GM19397 (cell line): ENCODE data around the gene SDE2.
A peak's percentile ranks its signal among the peaks of the same experiment; 100 is the strongest.
"Not testable (repeated sequence)": the region's sequence is repeated elsewhere in the genome, so short reads cannot be mapped to it uniquely, and the experiment has no call there.

Source experiments
- ATAC-seq: cut with Tn5 transposase; IDR thresholded peaks from one replicate; pipeline ENCODE4 v1.9.1; 2021; ENCODE audit warnings: mild to moderate bottlenecking, moderate library complexity; ENCODE audit not compliant: unreplicated experiment

SDE2 gene

DNA sequence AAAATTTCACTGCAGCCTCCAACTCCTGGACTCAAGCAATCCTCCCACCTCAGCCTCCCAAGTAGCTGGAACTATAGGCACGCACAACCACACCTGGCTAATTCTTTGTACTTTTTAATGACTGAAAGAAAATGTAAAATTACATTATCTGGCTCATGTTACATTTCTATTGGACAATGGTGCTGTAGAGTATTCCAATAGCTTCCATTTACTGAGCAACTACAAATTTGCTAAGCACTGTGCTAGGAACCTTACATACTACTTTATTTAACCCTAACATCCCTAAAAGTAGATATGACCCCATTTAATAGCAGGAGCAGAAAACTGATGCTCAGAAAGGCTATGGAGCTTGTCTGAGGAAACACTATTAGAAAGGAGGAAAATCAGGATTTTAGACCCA lies 19.7 kb downstream of the SDE2 start:
- ATAC-seq: no peak

GRCh38 chr1:225977937-225978748 lies 21.0 kb downstream of the SDE2 start:
- peak; percentile 73 for ATAC-seq

GRCh38 chr1:225975146-225975545 lies 24.0 kb downstream of the SDE2 start:
- not testable (repeated sequence) for ATAC-seq

DNA sequence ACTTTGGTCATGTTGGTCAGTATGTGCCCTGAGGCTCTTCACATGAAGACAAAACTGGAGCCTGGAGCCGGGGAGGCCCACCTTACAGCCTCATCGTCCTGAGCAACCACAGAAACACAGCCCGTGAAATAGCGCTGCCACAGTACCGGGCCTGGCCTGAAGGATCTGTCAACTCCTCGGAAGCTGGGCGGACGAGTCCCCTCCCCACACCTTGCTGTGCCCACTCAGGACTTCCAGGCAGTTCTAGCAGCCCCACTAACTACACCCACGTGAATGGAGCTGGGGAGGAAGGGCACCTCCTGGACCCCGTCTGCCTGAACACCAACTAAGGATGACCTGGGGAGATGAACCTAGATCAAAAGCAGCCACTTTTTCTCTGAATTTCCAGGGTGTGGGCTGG lies 24.7 kb downstream of the SDE2 start:
- ATAC-seq: no peak

DNA sequence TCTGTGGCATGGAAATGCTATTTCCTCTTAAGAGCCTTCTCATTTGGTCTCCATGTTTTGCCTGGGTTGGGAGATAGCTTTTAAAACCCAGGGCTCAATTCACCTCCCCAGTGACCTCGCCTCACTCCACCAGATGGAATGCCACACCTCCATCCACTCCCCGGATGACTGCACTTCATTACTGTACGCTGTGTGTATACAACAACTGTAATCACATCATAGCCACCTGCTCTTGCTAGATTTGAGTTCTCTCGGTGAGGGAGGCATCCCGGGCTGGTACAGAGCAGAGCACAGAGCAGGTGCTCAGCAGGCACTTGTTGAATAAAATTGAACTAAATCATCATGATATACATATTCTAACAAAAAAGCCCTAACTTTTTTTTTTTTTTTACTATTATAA lies 26.0 kb downstream of the SDE2 start:
- no peak for ATAC-seq

DNA sequence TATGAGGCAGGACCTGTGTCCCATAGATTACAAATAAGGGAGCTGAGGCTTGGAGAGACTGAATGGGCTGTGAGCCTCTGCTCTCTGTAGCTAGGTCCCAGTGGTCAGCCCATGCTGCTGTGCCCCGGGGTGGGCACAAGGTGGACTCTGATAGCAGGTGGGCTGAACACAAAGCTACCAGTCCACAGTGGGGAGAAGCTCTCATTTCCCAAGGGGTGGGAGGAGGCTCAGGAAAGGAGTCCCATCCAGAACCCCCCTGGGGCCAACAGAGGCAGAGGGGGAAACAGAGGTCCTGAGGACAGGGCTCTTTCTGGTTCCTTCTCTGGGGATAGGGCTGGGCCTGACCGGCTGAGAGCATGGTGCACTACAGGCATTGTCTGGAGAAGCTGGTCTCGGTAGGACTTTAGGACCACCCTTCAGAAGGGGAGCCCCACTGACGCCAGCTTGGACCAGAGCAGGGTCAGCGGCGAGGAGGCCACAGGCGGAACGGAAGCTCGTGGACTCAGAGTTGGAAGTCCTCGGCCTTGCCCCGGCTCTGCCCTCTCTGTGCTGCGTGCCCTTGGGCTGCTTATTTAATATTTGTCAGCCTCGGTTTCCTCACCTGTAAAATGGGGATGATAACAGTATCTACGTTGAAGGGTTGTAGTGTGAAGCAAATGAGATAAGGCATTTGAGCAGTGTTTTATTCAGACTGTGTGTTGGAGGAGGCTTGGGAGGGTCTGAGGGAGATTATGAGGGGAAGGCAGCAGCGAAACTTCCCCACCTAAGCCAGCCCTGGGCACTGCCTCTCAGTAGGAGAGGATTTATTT lies 26.6 kb downstream of the SDE2 start:
- ATAC-seq: no peak

- ATAC-seq: not testable (repeated sequence)
Measured at GRCh38 chr1:225970592-225971157, 28.5 kb downstream of the SDE2 start.

DNA sequence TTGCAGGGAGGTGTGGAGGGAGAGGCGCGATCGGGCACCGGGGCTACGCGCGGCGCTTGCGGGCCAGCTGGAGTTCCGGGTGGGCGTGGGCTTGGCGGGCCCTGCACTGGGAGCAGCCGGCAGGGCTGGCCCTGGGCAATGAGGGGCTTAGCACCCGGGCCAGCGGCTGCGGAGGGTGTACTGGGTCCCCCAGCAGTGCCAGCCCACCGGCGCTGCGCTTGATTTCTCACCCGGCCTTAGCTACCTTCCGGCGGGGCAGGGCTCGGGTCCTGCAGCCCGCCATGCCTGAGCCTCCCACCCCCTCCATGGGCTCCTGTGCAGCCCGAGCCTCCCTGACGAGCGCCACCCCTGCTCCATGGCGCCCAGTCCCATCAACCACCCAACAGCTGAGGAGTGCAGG lies 29.4 kb downstream of the SDE2 start:
- ATAC-seq: not testable (repeated sequence)

DNA sequence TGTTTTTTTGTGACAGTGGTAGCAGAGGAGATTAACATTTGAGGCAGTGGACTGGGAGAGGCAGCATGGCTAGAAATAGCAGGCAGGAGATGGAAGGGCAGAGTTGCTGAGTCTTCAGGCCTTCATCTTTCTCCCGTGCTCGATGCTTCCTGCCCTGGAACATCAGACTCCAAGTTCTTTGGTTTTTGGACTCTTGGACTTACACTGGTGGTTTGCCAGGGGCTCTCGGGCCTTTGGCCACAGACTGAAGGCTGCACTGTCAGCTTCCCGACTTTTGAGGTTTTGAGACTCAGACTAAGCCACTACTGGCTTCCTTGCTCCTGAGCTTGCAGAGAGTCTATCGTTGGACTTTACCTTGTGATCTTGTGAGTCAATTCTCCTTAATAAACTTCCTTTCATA lies 33.9 kb downstream of the SDE2 start:
- no peak for ATAC-seq

- no peak for ATAC-seq
Measured at GRCh38 chr1:225963735-225964530, 35.2 kb downstream of the SDE2 start.

DNA sequence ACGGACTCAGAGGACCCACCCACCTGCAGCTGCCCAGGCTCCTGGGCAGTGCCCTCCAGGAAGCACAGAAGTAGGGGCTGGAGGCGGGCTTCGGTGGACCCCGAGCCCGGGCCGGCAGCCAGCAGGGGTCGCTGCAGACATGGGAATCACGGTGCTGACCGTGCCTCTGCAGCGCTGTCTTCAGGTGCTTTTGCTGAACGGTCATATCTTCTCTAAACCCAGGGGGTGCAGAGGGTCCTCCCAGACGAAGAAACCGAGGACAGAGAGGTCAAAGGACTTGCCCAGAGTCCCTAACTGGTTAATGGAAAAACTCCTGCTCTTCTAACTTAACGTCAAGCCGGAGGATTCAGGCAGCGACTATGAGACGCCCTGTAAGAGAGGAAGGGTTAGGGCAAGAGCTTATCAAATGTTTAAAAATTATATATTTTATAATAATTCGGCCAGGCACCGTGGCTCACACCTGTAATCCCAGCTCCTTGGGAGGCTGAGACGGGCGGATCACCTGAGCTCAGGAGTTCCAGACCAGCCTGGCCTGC lies 36.6 kb downstream of the SDE2 start:
- ATAC-seq: no peak

DNA sequence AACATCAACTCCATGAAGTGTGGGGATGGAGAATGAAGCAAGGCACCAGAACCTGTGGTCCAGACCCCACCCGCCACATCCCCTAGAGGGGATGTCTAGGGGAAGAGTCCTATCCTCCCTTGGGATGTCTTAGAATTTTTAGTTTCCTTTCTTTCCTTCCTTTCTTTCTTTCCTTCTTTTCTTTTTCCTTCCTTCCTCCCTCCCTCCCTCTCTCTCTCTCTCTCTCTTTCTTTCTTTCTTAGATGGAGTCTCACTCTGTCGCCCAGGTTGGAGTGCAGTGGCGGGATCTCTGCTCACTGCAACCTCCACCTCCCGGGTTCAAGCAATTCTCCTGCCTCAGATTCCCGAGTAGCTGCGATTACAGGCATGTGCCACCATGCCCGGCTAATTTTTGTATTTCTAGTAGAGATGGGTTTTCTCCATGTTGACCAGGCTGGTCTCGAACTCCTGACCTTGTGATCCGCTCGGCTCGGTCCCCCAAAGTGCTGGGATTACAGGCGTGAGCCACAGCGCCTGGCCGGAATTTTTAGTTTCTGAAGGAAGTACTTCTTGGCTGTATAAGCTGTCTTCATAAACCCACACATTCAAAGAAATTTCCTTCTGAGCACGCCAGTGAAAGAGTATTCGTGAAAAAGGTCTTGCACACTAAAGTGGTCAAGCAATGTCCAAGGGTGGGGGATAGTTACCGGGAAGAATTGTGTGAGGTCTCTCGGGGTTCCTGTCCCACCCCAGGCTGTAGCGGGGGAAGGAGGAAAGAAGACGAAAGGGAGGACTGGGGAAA lies 37.3 kb downstream of the SDE2 start:
- ATAC-seq: no peak

GRCh38 chr1:225958041-225958440 lies 41.1 kb downstream of the SDE2 start:
- no peak for ATAC-seq

GRCh38 chr1:225954753-225955152 lies 44.4 kb downstream of the SDE2 start:
- ATAC-seq: no peak

DNA sequence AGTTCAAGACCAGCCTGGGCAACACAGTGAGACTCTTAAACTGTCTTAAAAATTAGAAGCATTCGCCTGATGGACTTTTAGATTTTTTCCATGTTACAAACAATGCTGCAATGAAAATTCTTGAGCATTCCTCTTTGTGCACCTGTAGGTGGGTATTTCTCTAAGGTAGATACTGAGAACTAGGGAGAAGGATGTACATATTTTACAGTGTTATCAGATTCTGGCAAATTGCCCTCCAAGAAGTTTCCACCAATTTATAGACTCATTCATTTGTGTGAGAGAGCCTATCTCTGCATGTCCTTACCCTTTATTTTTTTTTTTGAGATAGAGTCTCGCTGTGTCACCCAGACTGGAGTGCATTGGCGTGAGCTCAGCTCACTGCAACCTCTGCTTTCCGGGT lies 45.8 kb downstream of the SDE2 start:
- ATAC-seq: no peak

- ATAC-seq: no peak
Measured at GRCh38 chr1:225950905-225951497, 48.1 kb downstream of the SDE2 start.

DNA sequence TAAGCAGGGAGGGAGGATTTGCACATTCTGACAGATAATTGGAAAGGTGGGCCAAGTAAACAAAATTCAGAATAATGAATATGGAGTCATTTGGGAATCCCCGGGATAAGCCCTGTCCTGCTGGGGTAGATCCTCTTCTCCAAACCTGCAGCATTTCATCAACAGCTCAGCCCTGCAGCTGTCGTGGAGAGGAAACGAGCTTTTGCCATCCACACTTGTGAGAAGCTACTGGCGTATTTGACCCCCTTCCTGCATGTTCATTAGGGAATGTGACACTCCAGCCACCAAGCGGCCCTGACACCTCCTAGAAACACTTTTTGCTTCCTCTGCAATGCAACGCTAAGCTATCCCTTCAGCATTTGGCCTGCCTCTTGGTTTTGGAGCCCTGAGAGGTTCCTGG lies 50.1 kb downstream of the SDE2 start:
- no peak for ATAC-seq

DNA sequence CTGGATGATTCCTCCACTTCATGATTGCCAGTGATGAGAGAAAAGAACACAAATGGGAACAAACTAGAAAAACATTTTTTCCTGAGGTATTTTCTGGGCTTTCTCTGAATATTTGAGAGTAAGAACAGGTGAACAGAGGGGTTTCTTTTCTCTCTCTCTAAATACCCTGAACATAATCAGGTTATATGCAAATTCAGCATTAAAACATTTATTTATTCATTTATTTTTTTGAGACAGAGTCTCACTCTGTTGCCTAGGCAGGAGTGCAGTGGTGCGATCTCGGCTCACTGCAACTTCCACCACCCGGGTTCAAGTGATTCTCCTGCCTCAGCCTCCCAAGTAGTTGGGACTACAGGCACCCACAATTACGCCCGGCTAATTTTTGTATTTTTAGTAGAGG lies 52.3 kb downstream of the SDE2 start:
- ATAC-seq: no peak

- no peak for ATAC-seq
Measured at GRCh38 chr1:225946082-225946620, 53.0 kb downstream of the SDE2 start.
